ENCODE data around the gene OPHN1. TPM values are rescaled to one million over a fixed set of nuclear protein-coding genes. Genes with fewer than 3 reads are reported as not detected.
"Not testable (repeated sequence)": the region's sequence is repeated elsewhere in the genome, so short reads cannot be mapped to it uniquely, and the experiment has no call there.

OPHN1 gene
- total RNA-seq, 1 donor from 2014 or later, result 4.7 TPM

- DNase-seq (ENCODE audit: low spot score); intact Hi-C loops (cut with DNase I): not testable (repeated sequence)
Observed at GRCh38 chrX:68377579-68377978, 55.7 kb downstream of the OPHN1 start.

- DNase-seq (ENCODE audit: low spot score), result no peak
- intact Hi-C loops (cut with DNase I), result no loop called here
Observed at GRCh38 chrX:68376373-68376772, 56.9 kb downstream of the OPHN1 start.

GRCh38 chrX:68375803-68376202 is 57.5 kb downstream of the OPHN1 start:
- no peak for DNase-seq (ENCODE audit: low spot score)
- intact Hi-C loops (cut with DNase I), result no loop called here

GRCh38 chrX:68372665-68373064 is 60.6 kb downstream of the OPHN1 start:
- no peak for DNase-seq (ENCODE audit: low spot score)
- intact Hi-C loops (cut with DNase I), result no loop called here

GRCh38 chrX:68369559-68369958 is 63.7 kb downstream of the OPHN1 start:
- intact Hi-C loops (cut with DNase I), result no loop called here
- DNase-seq (ENCODE audit: low spot score), result no peak

GRCh38 chrX:68365341-68365740 is 68.0 kb downstream of the OPHN1 start:
- intact Hi-C loops (cut with DNase I), result no loop called here
- DNase-seq (ENCODE audit: low spot score), result no peak

GRCh38 chrX:68363984-68364383 is 69.3 kb downstream of the OPHN1 start:
- intact Hi-C loops (cut with DNase I), result no loop called here

GRCh38 chrX:68358679-68359078 is 74.6 kb downstream of the OPHN1 start:
- DNase-seq (ENCODE audit: low spot score), result no peak
- intact Hi-C loops (cut with DNase I), result no loop called here

More at GRCh38 chrX:68363984-68364383, 69.3 kb downstream of the OPHN1 start:
- DNase-seq (ENCODE audit: low spot score), result no peak

- intact Hi-C loops (cut with DNase I), result no loop called here
- DNase-seq (ENCODE audit: low spot score), result no peak
Observed at GRCh38 chrX:68355629-68355920, 77.7 kb downstream of the OPHN1 start.

GRCh38 chrX:68354879-68355628 is 78.2 kb downstream of the OPHN1 start:
- no peak for DNase-seq (ENCODE audit: low spot score)
- intact Hi-C loops (cut with DNase I), result no loop called here

- intact Hi-C loops (cut with DNase I), result no loop called here
- DNase-seq (ENCODE audit: low spot score), result no peak
Observed at GRCh38 chrX:68345025-68345424, 88.3 kb downstream of the OPHN1 start.

GRCh38 chrX:68343551-68343950 is 89.7 kb downstream of the OPHN1 start:
- intact Hi-C loops (cut with DNase I), result no loop called here
- DNase-seq (ENCODE audit: low spot score), result no peak

- no peak for DNase-seq (ENCODE audit: low spot score)
- intact Hi-C loops (cut with DNase I), result no loop called here
Observed at GRCh38 chrX:68332201-68332731, 101.0 kb downstream of the OPHN1 start.

- intact Hi-C loops (cut with DNase I); DNase-seq (ENCODE audit: low spot score): not testable (repeated sequence)
Observed at GRCh38 chrX:68326841-68327240, 106.5 kb downstream of the OPHN1 start.

GRCh38 chrX:68307769-68308168 is 125.5 kb downstream of the OPHN1 start:
- intact Hi-C loops (cut with DNase I), result no loop called here
- no peak for DNase-seq (ENCODE audit: low spot score)

GRCh38 chrX:68304602-68305001 is 128.7 kb downstream of the OPHN1 start:
- intact Hi-C loops (cut with DNase I), result no loop called here
- no peak for DNase-seq (ENCODE audit: low spot score)

GRCh38 chrX:68299898-68300297 is 133.4 kb downstream of the OPHN1 start:
- intact Hi-C loops (cut with DNase I), result no loop called here
- DNase-seq (ENCODE audit: low spot score), result no peak

GRCh38 chrX:68292471-68292870 is 140.8 kb downstream of the OPHN1 start:
- no peak for DNase-seq (ENCODE audit: low spot score)
- intact Hi-C loops (cut with DNase I), result no loop called here

GRCh38 chrX:68288127-68288526 is 145.2 kb downstream of the OPHN1 start:
- no peak for DNase-seq (ENCODE audit: low spot score)

GRCh38 chrX:68287419-68287818 is 145.9 kb downstream of the OPHN1 start:
- intact Hi-C loops (cut with DNase I), result no loop called here
- DNase-seq (ENCODE audit: low spot score), result no peak

More at GRCh38 chrX:68288127-68288526, 145.2 kb downstream of the OPHN1 start:
- intact Hi-C loops (cut with DNase I), result no loop called here

- no peak for DNase-seq (ENCODE audit: low spot score)
- intact Hi-C loops (cut with DNase I), result no loop called here
Observed at GRCh38 chrX:68286980-68287379, 146.3 kb downstream of the OPHN1 start.

- no peak for DNase-seq (ENCODE audit: low spot score)
- intact Hi-C loops (cut with DNase I), result no loop called here
Observed at GRCh38 chrX:68286076-68286475, 147.2 kb downstream of the OPHN1 start.

Data from cardiac septum (tissue), 1 donor.